Osteocyte (in vitro differentiated cells): Measurements from ENCODE around the gene TTC34. TPM values are rescaled to one million over a fixed set of nuclear protein-coding genes. Genes with fewer than 3 reads are reported as not detected.

ENCODE experiments used
- DNase-seq: peaks from one replicate; pipeline ENCODE4 v3.0.0; 2021; ENCODE audit warnings: mixed read lengths; ENCODE audit not compliant: unreplicated experiment; ENCODE audit errors: extremely low spot score
- H3K27ac Mint-ChIP-seq: one replicate; pipeline ENCODE4 v1.8.0; 2021; ENCODE audit warnings: mild to moderate bottlenecking, mixed read lengths; ENCODE audit not compliant: unreplicated experiment
- H3K27me3 Mint-ChIP-seq: one replicate; pipeline ENCODE4 v1.8.0; 2021; ENCODE audit warnings: mixed read lengths; ENCODE audit not compliant: unreplicated experiment
- H3K36me3 Mint-ChIP-seq: one replicate; pipeline ENCODE4 v1.8.0; 2021; ENCODE audit warnings: mixed read lengths; ENCODE audit not compliant: unreplicated experiment
- H3K4me1 Mint-ChIP-seq: one replicate; pipeline ENCODE4 v1.8.0; 2021; ENCODE audit warnings: mixed read lengths; ENCODE audit not compliant: unreplicated experiment
- H3K4me3 Mint-ChIP-seq: one replicate; pipeline ENCODE4 v1.8.0; 2021; ENCODE audit warnings: mild to moderate bottlenecking, moderate library complexity, mixed read lengths; ENCODE audit not compliant: unreplicated experiment
- H3K9me3 Mint-ChIP-seq: one replicate; pipeline ENCODE4 v1.8.0; 2021; ENCODE audit warnings: mixed read lengths; ENCODE audit not compliant: unreplicated experiment
- CTCF ChIP-seq: fragments of 200-600 bp; sonication (generic); IDR thresholded peaks from 2 replicates; pipeline ENCODE4 v1.5.0; 2021; ENCODE audit warnings: antibody characterized with exemption, mild to moderate bottlenecking, moderate library complexity
- total RNA-seq: library from RNA; stranded (reverse); gene quantifications from 2 replicates; pipeline ENCODE4 v1.2.1, GENCODE V29; 2021

The TTC34 gene
- total RNA-seq, 1 donor from 2014 or later = 1.7 TPM

GRCh38 chr1:2816786-2817185 is 15.3 kb upstream of the TTC34 start:
- Mint-ChIP-seq H3K27ac (no peak overlapping the region), H3K4me3 (no peak overlapping the region), H3K27me3 (no peaks in the 10 kb centered on the region), H3K36me3 (no peaks in the 10 kb centered on the region), H3K4me1 (no peaks in the 10 kb centered on the region), H3K9me3 (peaks cover 31% of the 10 kb centered on the region)
- no peak for DNase-seq
- TF ChIP-seq CTCF = no peak

- Mint-ChIP-seq H3K27ac (no peak overlapping the region), H3K9me3 (peaks cover 31% of the 10 kb centered on the region), H3K4me1 (no peaks in the 10 kb centered on the region), H3K27me3 (no peaks in the 10 kb centered on the region), H3K4me3 (no peak overlapping the region), H3K36me3 (no peaks in the 10 kb centered on the region)
- no peak for TF ChIP-seq CTCF
- no peak for DNase-seq
These were observed 14.1 kb upstream of the TTC34 start for GRCh38 chr1:2815551-2815950.

GRCh38 chr1:2814511-2815075 is 13.1 kb upstream of the TTC34 start:
- H3K4me1 Mint-ChIP-seq = no peaks in the 10 kb centered on the region
- H3K9me3 Mint-ChIP-seq = peaks cover 25% of the 10 kb centered on the region
- TF ChIP-seq CTCF = no peak
- H3K27me3 Mint-ChIP-seq = no peaks in the 10 kb centered on the region
- DNase-seq = no peak
- no peaks in the 10 kb centered on the region for H3K36me3 Mint-ChIP-seq
- no peak overlapping the region for H3K4me3 Mint-ChIP-seq
- H3K27ac Mint-ChIP-seq = no peak overlapping the region

GRCh38 chr1:2812939-2813653 is 11.6 kb upstream of the TTC34 start:
- H3K36me3 Mint-ChIP-seq = no peaks in the 10 kb centered on the region
- H3K27ac Mint-ChIP-seq = no peak overlapping the region
- peaks cover 15% of the 10 kb centered on the region for H3K9me3 Mint-ChIP-seq

More at GRCh38 chr1:2812939-2813653, 11.6 kb upstream of the TTC34 start:
- H3K27me3 Mint-ChIP-seq = no peaks in the 10 kb centered on the region
- no peak overlapping the region for H3K4me3 Mint-ChIP-seq
- H3K4me1 Mint-ChIP-seq = no peaks in the 10 kb centered on the region
- no peak for DNase-seq
- no peak for TF ChIP-seq CTCF
